Stimulated activated CD4-positive, alpha-beta T cell treated with anti-CD3 and anti-CD28 coated beads, Interleukin-15, amount 100 ng/mL, for 24 hours (primary cell): Measurements from ENCODE around the gene SPATC1L.
"Not testable (repeated sequence)": the region's sequence is repeated elsewhere in the genome, so short reads cannot be mapped to it uniquely, and the experiment has no call there.

Experiments
- DNase-seq: peaks from one replicate; pipeline ENCODE4 v3.0.0-alpha.2; 2020

Gene SPATC1L

DNA sequence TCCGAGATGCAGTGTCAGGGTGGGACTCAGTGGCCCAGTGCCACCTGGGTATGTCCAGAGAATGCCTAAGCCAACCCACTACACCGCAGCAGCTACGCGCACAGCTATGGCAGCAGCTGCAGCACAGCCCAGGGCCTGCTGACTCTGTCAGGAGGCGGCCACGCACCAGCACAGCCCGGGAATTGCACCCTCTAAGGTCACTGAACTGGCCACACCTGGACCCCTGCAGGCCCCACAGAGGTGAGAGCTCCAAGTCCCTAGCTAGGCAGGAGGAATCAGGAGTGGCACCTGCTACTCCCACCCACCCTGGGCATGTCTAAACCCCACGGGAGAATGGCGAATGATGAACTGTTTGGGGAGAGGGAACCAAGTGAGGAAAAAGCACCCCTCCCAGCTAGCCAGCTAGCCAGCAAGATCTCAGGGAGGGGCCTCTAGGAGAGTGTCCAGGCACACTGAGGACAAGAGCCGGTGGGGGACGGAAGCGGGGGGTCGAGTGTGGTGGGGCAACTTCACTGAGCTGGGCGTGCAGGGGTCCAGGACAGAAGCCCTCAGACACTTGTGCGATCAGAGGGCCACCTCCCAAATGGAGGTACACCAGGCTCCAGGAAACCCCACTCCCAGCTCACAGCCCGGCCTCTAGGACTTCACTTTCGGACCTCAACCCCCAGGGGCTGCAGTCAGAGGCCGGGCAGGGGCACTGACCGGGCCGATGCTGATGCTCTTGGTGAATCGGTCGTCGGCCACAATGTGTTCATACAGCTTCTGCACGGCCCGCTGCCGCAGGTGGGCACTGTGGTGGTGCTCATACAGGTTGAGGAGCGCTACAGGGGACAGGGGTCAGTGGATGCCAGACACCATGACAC is 30.4 kb upstream of the SPATC1L start:
- no peak for DNase-seq

- no peak for DNase-seq
These were observed 29.5 kb upstream of the SPATC1L start for GRCh38 chr21:46213620-46214286.

GRCh38 chr21:46212721-46213484 is 28.6 kb upstream of the SPATC1L start:
- no peak for DNase-seq

- no peak for DNase-seq
These were observed 27.8 kb upstream of the SPATC1L start for GRCh38 chr21:46211786-46212720.

DNA sequence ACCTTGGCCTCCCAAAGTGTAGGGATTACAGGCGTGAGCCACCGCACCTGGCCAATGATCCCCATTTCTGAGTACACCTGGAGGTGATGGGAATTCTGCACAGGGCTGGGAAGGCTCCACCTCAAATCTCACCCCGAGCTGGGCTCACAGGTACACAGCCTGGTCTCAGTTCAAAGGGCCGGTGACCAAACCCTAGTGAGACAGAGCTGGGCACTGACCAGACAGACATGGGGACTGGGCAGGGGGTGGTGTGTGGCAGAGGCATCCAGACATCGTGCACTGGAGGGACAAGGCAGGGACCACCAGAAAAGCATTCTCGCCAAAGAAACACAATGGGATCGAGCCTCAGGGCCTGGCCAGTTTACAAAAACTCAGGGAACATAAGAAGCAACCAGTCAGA is 27.1 kb upstream of the SPATC1L start:
- DNase-seq = no peak

DNA sequence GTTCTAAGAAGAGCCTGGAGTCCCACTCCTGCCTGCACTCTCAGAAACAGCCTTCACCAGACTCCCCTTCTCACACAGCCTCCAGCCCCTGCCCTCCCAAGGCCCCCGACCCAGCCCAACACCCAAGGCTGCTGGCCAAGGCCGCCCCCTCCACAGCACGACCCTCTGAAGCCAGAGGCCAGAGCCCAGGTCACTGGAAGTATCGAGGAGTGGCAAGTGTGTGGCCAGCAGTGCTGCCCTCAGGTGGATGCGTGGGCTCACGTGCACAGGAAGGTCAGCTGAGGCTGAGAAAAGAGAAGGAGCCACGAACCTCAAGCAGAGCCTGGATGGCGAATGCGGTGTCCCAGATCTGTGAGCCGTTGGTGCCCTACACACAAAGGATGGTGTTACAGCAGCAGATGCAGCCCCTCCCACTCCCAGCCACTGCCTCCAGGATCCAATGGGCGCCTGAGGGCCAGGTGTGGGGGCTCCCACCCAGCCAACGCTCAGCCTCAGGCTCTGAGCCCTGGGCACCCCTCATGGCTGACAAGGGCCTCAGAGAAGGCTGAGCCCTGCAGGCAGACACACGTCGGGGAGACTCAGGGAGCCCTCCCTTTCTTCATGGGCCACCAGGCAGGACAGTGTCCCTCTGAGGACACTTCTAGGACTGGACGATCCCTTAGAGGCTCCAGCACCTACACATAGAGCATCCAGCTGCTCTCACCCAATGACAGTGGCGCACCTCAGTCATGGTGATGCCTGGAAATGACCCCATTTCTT is 26.3 kb upstream of the SPATC1L start:
- no peak for DNase-seq

- DNase-seq = no peak
These were observed 24.8 kb upstream of the SPATC1L start for GRCh38 chr21:46208761-46209721.

- no peak for DNase-seq
These were observed 23.8 kb upstream of the SPATC1L start for GRCh38 chr21:46207920-46208591.

- DNase-seq = no peak
These were observed 23.0 kb upstream of the SPATC1L start for GRCh38 chr21:46207006-46207919.

GRCh38 chr21:46206163-46207005 is 22.1 kb upstream of the SPATC1L start:
- no peak for DNase-seq

- DNase-seq = no peak
These were observed 21.5 kb upstream of the SPATC1L start for GRCh38 chr21:46205766-46206162.

DNA sequence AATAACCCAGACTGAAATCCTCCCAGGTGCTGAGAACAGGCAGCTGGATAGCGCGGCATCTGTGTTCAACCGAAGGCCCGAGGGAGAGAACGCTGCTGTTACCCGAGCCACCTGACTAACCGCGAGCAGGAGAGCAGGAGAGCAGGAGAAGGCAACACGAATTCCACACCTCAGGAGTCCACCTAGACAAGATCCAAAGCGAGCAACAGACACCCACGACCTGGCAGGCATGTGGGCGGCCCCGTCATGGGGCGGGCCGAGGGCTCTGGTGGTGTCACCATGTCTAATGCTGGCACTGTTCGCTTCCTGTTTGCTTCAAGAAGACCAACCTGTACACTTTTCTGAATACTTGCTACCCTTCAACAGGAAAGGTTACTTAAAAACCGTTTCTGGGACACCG is 20.9 kb upstream of the SPATC1L start:
- DNase-seq = no peak

- DNase-seq = no peak
These were observed 18.9 kb upstream of the SPATC1L start for GRCh38 chr21:46203203-46203600.

DNA sequence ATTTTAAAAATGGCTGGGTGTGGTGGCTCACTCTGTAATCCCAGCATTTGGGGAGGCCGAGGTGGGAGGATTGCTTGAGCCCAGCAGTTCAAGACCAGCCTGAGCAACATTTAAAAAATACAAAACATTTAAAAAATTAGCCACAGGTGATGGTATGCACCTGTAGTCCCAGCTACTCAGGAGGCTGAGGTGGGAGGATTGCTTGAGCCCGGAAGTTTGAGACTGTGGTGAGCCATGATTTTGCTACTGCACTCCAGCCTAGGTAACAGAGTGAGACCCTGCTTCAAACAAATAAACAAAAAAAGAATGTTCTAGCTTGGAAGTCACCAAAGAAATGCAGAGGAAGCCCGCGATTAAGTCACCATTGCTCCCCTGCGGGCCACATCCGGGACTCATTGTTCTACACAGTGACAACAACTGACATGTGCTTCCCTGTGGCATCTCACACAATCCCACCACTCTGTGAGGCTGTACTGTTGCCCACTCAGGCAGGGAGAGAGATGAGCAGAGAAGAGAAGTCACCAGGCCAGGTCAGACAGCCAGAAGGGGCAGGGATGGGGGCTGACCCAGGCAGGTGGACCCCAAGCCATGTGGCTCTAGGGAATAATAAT is 18.4 kb upstream of the SPATC1L start:
- no peak for DNase-seq

- not testable (repeated sequence) for DNase-seq
These were observed 16.9 kb upstream of the SPATC1L start for GRCh38 chr21:46200877-46201803.
